Measurements from ENCODE around the gene KIR3DL3.
"Not testable (repeated sequence)": the region's sequence is repeated elsewhere in the genome, so short reads cannot be mapped to it uniquely, and the experiment has no call there.

DNA sequence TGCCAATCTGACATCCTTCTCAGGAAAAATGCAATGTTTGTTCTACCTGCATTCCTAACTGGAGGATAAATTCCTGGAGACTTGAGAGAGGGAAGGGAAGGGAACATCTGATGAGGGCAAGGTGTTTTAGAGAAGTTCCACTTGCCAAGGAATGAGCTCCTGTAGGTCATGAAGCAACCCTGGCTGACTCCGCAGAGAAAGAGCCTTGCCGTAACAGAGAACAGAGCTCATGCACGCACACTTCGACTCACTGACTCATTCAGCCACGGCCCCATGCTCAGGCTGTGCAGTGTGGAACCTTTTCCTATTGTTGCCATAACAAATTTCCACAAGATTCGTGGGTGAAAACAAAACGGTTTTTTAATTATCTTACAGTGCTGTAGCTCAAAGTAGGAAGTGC is 54.7 kb downstream of the KIR3DL3 start:
- TF ChIP-seq POLR2AphosphoS5 (IDR thresholded peaks at IDR 0.05); POLR2A (IDR thresholded peaks at IDR 0.05; ENCODE audit: low read depth); EP300 (IDR thresholded peaks at IDR 0.05): not testable (repeated sequence)
- TF ChIP-seq, protein P1, sequence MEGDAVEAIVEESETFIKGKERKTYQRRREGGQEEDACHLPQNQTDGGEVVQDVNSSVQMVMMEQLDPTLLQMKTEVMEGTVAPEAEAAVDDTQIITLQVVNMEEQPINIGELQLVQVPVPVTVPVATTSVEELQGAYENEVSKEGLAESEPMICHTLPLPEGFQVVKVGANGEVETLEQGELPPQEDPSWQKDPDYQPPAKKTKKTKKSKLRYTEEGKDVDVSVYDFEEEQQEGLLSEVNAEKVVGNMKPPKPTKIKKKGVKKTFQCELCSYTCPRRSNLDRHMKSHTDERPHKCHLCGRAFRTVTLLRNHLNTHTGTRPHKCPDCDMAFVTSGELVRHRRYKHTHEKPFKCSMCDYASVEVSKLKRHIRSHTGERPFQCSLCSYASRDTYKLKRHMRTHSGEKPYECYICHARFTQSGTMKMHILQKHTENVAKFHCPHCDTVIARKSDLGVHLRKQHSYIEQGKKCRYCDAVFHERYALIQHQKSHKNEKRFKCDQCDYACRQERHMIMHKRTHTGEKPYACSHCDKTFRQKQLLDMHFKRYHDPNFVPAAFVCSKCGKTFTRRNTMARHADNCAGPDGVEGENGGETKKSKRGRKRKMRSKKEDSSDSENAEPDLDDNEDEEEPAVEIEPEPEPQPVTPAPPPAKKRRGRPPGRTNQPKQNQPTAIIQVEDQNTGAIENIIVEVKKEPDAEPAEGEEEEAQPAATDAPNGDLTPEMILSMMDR (IDR thresholded peaks at IDR 0.05): not testable (repeated sequence)

Data from esophagus muscularis mucosa (tissue), 4 donors.